Fibroblast of lung (primary cell): ENCODE data around the gene RIPK4. TPM values are rescaled to one million over a fixed set of nuclear protein-coding genes. Genes with fewer than 3 reads are reported as not detected.

Experiments
- DNase-seq, 2 donors: peaks; one replicate each; pipeline versions ENCODE4 v3.0.0 to v3.0.0-alpha.2; 2010; ENCODE audit warnings: low read depth in 2 of 2
- H2AFZ ChIP-seq: 2 replicates; pipeline ENCODE4 v1.5.1; 2012; ENCODE audit warnings: low read length, control low read depth, inconsistent platforms
- H3K27ac ChIP-seq: 2 replicates; pipeline ENCODE4 v1.5.1; 2011; ENCODE audit warnings: low read length, control low read depth; ENCODE audit not compliant: insufficient read depth
- H3K27me3 ChIP-seq: 2 replicates; pipeline ENCODE4 v1.5.1; 2011; ENCODE audit warnings: mild to moderate bottlenecking, low read length; ENCODE audit not compliant: control insufficient read depth, insufficient read depth
- H3K36me3 ChIP-seq: 2 replicates; pipeline ENCODE4 v1.5.1; 2011; ENCODE audit warnings: low read length; ENCODE audit not compliant: control insufficient read depth, insufficient read depth
- H3K4me1 ChIP-seq: 2 replicates; pipeline ENCODE4 v1.5.1; 2011; ENCODE audit warnings: low read length; ENCODE audit not compliant: control insufficient read depth, insufficient read depth; ENCODE audit errors: extremely low read depth
- H3K4me2 ChIP-seq: 2 replicates; pipeline ENCODE4 v1.5.1; 2011; ENCODE audit warnings: low read length, control low read depth; ENCODE audit not compliant: insufficient read depth; ENCODE audit errors: extremely low read depth
- H3K4me3 ChIP-seq, 4 experiments: fragments of 200-600 bp in 1 of 4; sonication (generic) in 1 of 4; replicated peaks in 1 of 4; 2 replicates each; pipeline ENCODE4 v1.5.1; 2011 to 2016; ENCODE audit warnings: low read length in 4 of 4, low read depth in 3 of 4, mild to moderate bottlenecking in 3 of 4, control low read depth in 2 of 4, inconsistent platforms in 1 of 4, mixed read lengths in 1 of 4; ENCODE audit not compliant: insufficient read depth in 1 of 4; ENCODE audit errors: control extremely low read depth in 1 of 4
- H3K79me2 ChIP-seq: 2 replicates; pipeline ENCODE4 v1.5.1; 2012; ENCODE audit warnings: mild to moderate bottlenecking, low read length, inconsistent platforms; ENCODE audit not compliant: control insufficient read depth, insufficient read depth
- H3K9ac ChIP-seq: 2 replicates; pipeline ENCODE4 v1.5.1; 2011; ENCODE audit warnings: mild to moderate bottlenecking, low read length, control low read depth; ENCODE audit not compliant: insufficient read depth
- H3K9me3 ChIP-seq: 2 replicates; pipeline ENCODE4 v1.5.1; 2012; ENCODE audit warnings: low read depth, low read length; ENCODE audit not compliant: control insufficient read depth, insufficient read depth
- H4K20me1 ChIP-seq: 2 replicates; pipeline ENCODE4 v1.5.1; 2011; ENCODE audit warnings: low read length; ENCODE audit not compliant: control insufficient read depth, insufficient read depth; ENCODE audit errors: extremely low read depth
- CTCF ChIP-seq, 2 donors: IDR thresholded peaks in 1 of 2; conservative IDR thresholded peaks in 1 of 2; 1 replicate in 1 of 2; 2 replicates in 1 of 2; pipeline ENCODE4 v1.5.1; 2011 to 2012; ENCODE audit warnings: low read length in 2 of 2, control low read depth in 1 of 2, inconsistent platforms in 1 of 2, low read depth in 1 of 2, mild to moderate bottlenecking in 1 of 2
- EZH2 ChIP-seq: IDR thresholded peaks from 2 replicates; pipeline ENCODE4 v1.5.1; 2012; ENCODE audit warnings: low read length, control low read depth, mild to moderate bottlenecking; ENCODE audit errors: missing control alignments
- polyA plus RNA-seq, 2 donors: library from polyadenylated mRNA; depleted of rRNA in 1 of 2; stranded (reverse) in 1 of 2; unstranded in 1 of 2; fragments of >200 nt; gene quantifications; 2 replicates each; pipeline ENCODE4 v1.2.1, GENCODE V29; 2011 to 2012; ENCODE audit warnings: missing spikeins in 1 of 2
- total RNA-seq: library from RNA; depleted of rRNA; stranded (reverse); fragments of >200 nt; gene quantifications from 2 replicates; pipeline ENCODE4 v1.2.1, GENCODE V29; 2014

RIPK4 gene
- total and polyA plus RNA-seq, 2 donors (not counting 1 experiment from before 2014, with no cell fraction given), result under 0.01 TPM; not detected in 1

- H4K20me1 ChIP-seq, result no peaks in the 10 kb centered on the region
- H3K79me2 ChIP-seq, result no peaks in the 10 kb centered on the region
- H3K4me1 ChIP-seq, result peaks cover 4% of the 10 kb centered on the region
- no peaks in the 10 kb centered on the region for H3K27me3 ChIP-seq
- H3K36me3 ChIP-seq, result peaks cover 12% of the 10 kb centered on the region
- no peak overlapping the region for H3K9ac ChIP-seq
- H2AFZ ChIP-seq, result no peak overlapping the region
- no peak overlapping the region for H3K4me3 ChIP-seq
- H3K9me3 ChIP-seq, result no peaks in the 10 kb centered on the region
- no peak overlapping the region for H3K4me2 ChIP-seq
- no peak for TF ChIP-seq EZH2
- TF ChIP-seq CTCF (conservative IDR thresholded peaks at IDR 0.05 in 1 of 2, IDR thresholded peaks at IDR 0.05 in 1 of 2; ENCODE audit: low read depth in 1 of 2, low read length in 2 of 2), result no peak
- DNase-seq, result no peak
- H3K27ac ChIP-seq, result no peak overlapping the region
Measured at GRCh38 chr21:41805643-41806042, 38.8 kb upstream of the RIPK4 start.

GRCh38 chr21:41805038-41805437 is 38.2 kb upstream of the RIPK4 start:
- no peaks in the 10 kb centered on the region for H3K9me3 ChIP-seq
- H3K36me3 ChIP-seq, result peaks cover 8% of the 10 kb centered on the region
- no peak overlapping the region for H3K27ac ChIP-seq
- no peak overlapping the region for H3K4me2 ChIP-seq
- no peak for DNase-seq
- H3K4me3 ChIP-seq, result no peak overlapping the region
- H3K79me2 ChIP-seq, result no peaks in the 10 kb centered on the region
- no peaks in the 10 kb centered on the region for H4K20me1 ChIP-seq
- no peak overlapping the region for H2AFZ ChIP-seq
- no peak overlapping the region for H3K9ac ChIP-seq
- H3K27me3 ChIP-seq, result no peaks in the 10 kb centered on the region
- H3K4me1 ChIP-seq, result peaks cover 4% of the 10 kb centered on the region
- TF ChIP-seq EZH2, result no peak
- TF ChIP-seq CTCF (conservative IDR thresholded peaks at IDR 0.05 in 1 of 2, IDR thresholded peaks at IDR 0.05 in 1 of 2; ENCODE audit: low read depth in 1 of 2, low read length in 2 of 2), result no peak

GRCh38 chr21:41804381-41804780 is 37.5 kb upstream of the RIPK4 start:
- H3K9me3 ChIP-seq, result no peaks in the 10 kb centered on the region
- no peaks in the 10 kb centered on the region for H3K27me3 ChIP-seq
- H3K4me1 ChIP-seq, result peaks cover 4% of the 10 kb centered on the region
- H3K4me2 ChIP-seq, result no peak overlapping the region
- no peak for DNase-seq
- H3K27ac ChIP-seq, result no peak overlapping the region
- no peak overlapping the region for H3K9ac ChIP-seq
- no peaks in the 10 kb centered on the region for H4K20me1 ChIP-seq
- TF ChIP-seq CTCF (conservative IDR thresholded peaks at IDR 0.05 in 1 of 2, IDR thresholded peaks at IDR 0.05 in 1 of 2; ENCODE audit: low read depth in 1 of 2, low read length in 2 of 2) (no peak), EZH2 (no peak)
- no peaks in the 10 kb centered on the region for H3K79me2 ChIP-seq
- no peak overlapping the region for H3K4me3 ChIP-seq
- H3K36me3 ChIP-seq, result peaks cover 9% of the 10 kb centered on the region
- H2AFZ ChIP-seq, result no peak overlapping the region
